HepG2 (cell line): Measurements from ENCODE around the gene SYCP2L. TPM values are rescaled to one million over a fixed set of nuclear protein-coding genes. Genes with fewer than 3 reads are reported as not detected.

Source experiments
- ARNTL ChIP-seq: sonication (generic); formaldehyde crosslinking; IDR thresholded peaks from 2 replicates; pipeline ENCODE4 v1.4.0; 2020; ENCODE audit warnings: mild to moderate bottlenecking, missing genetic modification reagents
- ELF1 ChIP-seq: sonication (generic); formaldehyde crosslinking; IDR thresholded peaks from 2 replicates; pipeline ENCODE4 v1.4.0; 2020; ENCODE audit warnings: missing genetic modification reagents
- MEF2D ChIP-seq: sonication (generic); formaldehyde crosslinking; IDR thresholded peaks from 2 replicates; pipeline ENCODE4 v1.5.1; 2020; ENCODE audit warnings: mild to moderate bottlenecking, missing genetic modification reagents
- NONO ChIP-seq, 2 experiments: fragments of 450-650 bp in 1 of 2; sonication (generic) in 1 of 2; formaldehyde crosslinking in 1 of 2; IDR thresholded peaks in 1 of 2; conservative IDR thresholded peaks in 1 of 2; 2 replicates each; pipeline versions ENCODE4 v1.6.1 to v1.8.0; 2017 to 2022; ENCODE audit warnings: mild to moderate bottlenecking in 1 of 2, missing genetic modification reagents in 1 of 2, moderate library complexity in 1 of 2
- PHF5A ChIP-seq: IDR thresholded peaks from one replicate; pipeline ENCODE4 v1.6.1; 2018; ENCODE audit warnings: low read depth, missing genetic modification reagents; ENCODE audit not compliant: unreplicated experiment
- SMARCC2 ChIP-seq: fragments of 450-650 bp; IDR thresholded peaks from 2 replicates; pipeline ENCODE4 v1.6.1; 2017; ENCODE audit warnings: antibody characterized with exemption, mild to moderate bottlenecking
- SOX5 ChIP-seq: IDR thresholded peaks from 2 replicates; pipeline ENCODE4 v1.6.1; 2016; ENCODE audit warnings: borderline replicate concordance
- TEAD3 ChIP-seq: optimal IDR thresholded peaks from 2 replicates; pipeline ENCODE3; 2016; ENCODE audit warnings: borderline replicate concordance
- ZNF275 ChIP-seq: sonication (generic); formaldehyde crosslinking; IDR thresholded peaks from 2 replicates; pipeline ENCODE4 v1.8.0; 2022; ENCODE audit warnings: missing genetic modification reagents, mild to moderate bottlenecking, inconsistent platforms, borderline replicate concordance
- ZNF383 ChIP-seq: sonication (generic); formaldehyde crosslinking; IDR thresholded peaks from 2 replicates; pipeline ENCODE4 v1.4.0; 2020; ENCODE audit warnings: missing genetic modification reagents, mild to moderate bottlenecking, borderline replicate concordance
- ZNF615 ChIP-seq: sonication (generic); formaldehyde crosslinking; IDR thresholded peaks from 2 replicates; pipeline ENCODE4 v1.5.0; 2020; ENCODE audit warnings: mild to moderate bottlenecking, missing genetic modification reagents, borderline replicate concordance
- ZNF703 ChIP-seq: sonication (generic); formaldehyde crosslinking; IDR thresholded peaks from 2 replicates; pipeline ENCODE4 v1.5.1; 2020; ENCODE audit warnings: missing genetic modification reagents, mild to moderate bottlenecking, moderate library complexity, borderline replicate concordance
- ZNF775 ChIP-seq: sonication (generic); formaldehyde crosslinking; IDR thresholded peaks from 2 replicates; pipeline ENCODE4 v1.4.0; 2020; ENCODE audit warnings: missing genetic modification reagents, mild to moderate bottlenecking, moderate library complexity, borderline replicate concordance
- ZNF841 ChIP-seq: sonication (generic); formaldehyde crosslinking; IDR thresholded peaks from 2 replicates; pipeline ENCODE4 v1.8.1; 2023; ENCODE audit warnings: missing genetic modification reagents, borderline replicate concordance
- polyA plus RNA-seq, 8 experiments: library from polyadenylated mRNA; depleted of rRNA in 3 of 8; stranded (reverse) in 7 of 8; unstranded in 1 of 8; fragments of >200 nt; fragmentation: Illumina TruSeq in 4 of 8; extraction: Trizol in 4 of 8; gene quantifications; 2 replicates each; pipeline versions ENCODE4 v1.2.1 to v1.2.3, GENCODE V29; 2011 to 2016; ENCODE audit warnings: low read depth in 4 of 8, missing spikeins in 1 of 8, mixed read lengths in 1 of 8; ENCODE audit not compliant: insufficient read depth in 1 of 8
- total RNA-seq, 5 experiments: library from RNA; depleted of rRNA; stranded (reverse); fragments of >200 nt; fragmentation: Illumina TruSeq; extraction: Trizol; gene quantifications; 2 replicates each; pipeline ENCODE4 v1.2.3, GENCODE V29; 2016; ENCODE audit warnings: low read depth in 1 of 5
- TF ChIP-seq, protein P1 (sequence below): sonication (generic); formaldehyde crosslinking; IDR thresholded peaks from 2 replicates; pipeline ENCODE4 v1.5.0; 2020; ENCODE audit warnings: missing genetic modification reagents
- TF ChIP-seq, protein P2 (sequence below): sonication (generic); formaldehyde crosslinking; IDR thresholded peaks from 2 replicates; pipeline ENCODE4; 2020; ENCODE audit warnings: missing genetic modification reagents, mild to moderate bottlenecking, borderline replicate concordance
- TF ChIP-seq, protein P3 (sequence below): sonication (generic); formaldehyde crosslinking; IDR thresholded peaks from 2 replicates; pipeline ENCODE4 v1.8.1; 2022; ENCODE audit warnings: mild to moderate bottlenecking, missing genetic modification reagents

SYCP2L gene
- total and polyA plus RNA-seq, 2 of the 13 experiments (the other 11 are each of a cell fraction or from before 2014, with no cell fraction given): 0.22 to 0.54 TPM

GRCh38 chr6:11007715-11008608, 121.1 kb downstream of the SYCP2L start (continued):
- TF ChIP-seq, protein P1, sequence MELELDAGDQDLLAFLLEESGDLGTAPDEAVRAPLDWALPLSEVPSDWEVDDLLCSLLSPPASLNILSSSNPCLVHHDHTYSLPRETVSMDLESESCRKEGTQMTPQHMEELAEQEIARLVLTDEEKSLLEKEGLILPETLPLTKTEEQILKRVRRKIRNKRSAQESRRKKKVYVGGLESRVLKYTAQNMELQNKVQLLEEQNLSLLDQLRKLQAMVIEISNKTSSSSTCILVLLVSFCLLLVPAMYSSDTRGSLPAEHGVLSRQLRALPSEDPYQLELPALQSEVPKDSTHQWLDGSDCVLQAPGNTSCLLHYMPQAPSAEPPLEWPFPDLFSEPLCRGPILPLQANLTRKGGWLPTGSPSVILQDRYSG (CRISPR knock-in tag): no peak
- TF ChIP-seq ELF1 (CRISPR knock-in tag) (no peak), SMARCC2 (no peak), NONO (IDR thresholded peaks at IDR 0.05) (no peak), NONO (CRISPR knock-in tag; conservative IDR thresholded peaks at IDR 0.05) (no peak), ZNF383 (no peak), TEAD3 (peak; percentile 78), ZNF775 (CRISPR knock-in tag) (no peak), ZNF841 (no peak), ZNF703 (CRISPR knock-in tag) (no peak), ZNF615 (0 out of 2 replicates have a peak, but pooled peaks have one; percentile 51), ARNTL (CRISPR knock-in tag) (no peak), ZNF275 (CRISPR knock-in tag) (0 out of 2 replicates have a peak, but pooled peaks have one; percentile 60), PHF5A (no peak), SOX5 (CRISPR knock-in tag) (peak; percentile 59; the same call in 1 of the 2 replicates), MEF2D (CRISPR knock-in tag) (no peak)
- TF ChIP-seq, protein P2, sequence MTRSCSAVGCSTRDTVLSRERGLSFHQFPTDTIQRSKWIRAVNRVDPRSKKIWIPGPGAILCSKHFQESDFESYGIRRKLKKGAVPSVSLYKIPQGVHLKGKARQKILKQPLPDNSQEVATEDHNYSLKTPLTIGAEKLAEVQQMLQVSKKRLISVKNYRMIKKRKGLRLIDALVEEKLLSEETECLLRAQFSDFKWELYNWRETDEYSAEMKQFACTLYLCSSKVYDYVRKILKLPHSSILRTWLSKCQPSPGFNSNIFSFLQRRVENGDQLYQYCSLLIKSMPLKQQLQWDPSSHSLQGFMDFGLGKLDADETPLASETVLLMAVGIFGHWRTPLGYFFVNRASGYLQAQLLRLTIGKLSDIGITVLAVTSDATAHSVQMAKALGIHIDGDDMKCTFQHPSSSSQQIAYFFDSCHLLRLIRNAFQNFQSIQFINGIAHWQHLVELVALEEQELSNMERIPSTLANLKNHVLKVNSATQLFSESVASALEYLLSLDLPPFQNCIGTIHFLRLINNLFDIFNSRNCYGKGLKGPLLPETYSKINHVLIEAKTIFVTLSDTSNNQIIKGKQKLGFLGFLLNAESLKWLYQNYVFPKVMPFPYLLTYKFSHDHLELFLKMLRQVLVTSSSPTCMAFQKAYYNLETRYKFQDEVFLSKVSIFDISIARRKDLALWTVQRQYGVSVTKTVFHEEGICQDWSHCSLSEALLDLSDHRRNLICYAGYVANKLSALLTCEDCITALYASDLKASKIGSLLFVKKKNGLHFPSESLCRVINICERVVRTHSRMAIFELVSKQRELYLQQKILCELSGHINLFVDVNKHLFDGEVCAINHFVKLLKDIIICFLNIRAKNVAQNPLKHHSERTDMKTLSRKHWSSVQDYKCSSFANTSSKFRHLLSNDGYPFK (CRISPR knock-in tag): peak; percentile 26; the same call in 1 of the 2 replicates
- TF ChIP-seq, protein P3, sequence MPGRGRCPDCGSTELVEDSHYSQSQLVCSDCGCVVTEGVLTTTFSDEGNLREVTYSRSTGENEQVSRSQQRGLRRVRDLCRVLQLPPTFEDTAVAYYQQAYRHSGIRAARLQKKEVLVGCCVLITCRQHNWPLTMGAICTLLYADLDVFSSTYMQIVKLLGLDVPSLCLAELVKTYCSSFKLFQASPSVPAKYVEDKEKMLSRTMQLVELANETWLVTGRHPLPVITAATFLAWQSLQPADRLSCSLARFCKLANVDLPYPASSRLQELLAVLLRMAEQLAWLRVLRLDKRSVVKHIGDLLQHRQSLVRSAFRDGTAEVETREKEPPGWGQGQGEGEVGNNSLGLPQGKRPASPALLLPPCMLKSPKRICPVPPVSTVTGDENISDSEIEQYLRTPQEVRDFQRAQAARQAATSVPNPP (CRISPR knock-in tag): no peak
